HEK293 (cell line): Measurements from ENCODE around the gene DHRS13.

Source experiments
- CTCF ChIA-PET: fragments of 350-600 bp; formaldehyde crosslinking; extraction: SDS; loops from one replicate; lab custom pipeline; 2021; ENCODE audit warnings: antibody characterized with exemption; lab: Yijun Ruan, JAX
- POLR2A ChIA-PET: fragments of 300-600 bp; formaldehyde crosslinking; extraction: SDS; loops from one replicate; lab custom pipeline; 2020; ENCODE audit warnings: antibody characterized with exemption, inconsistent platforms; lab: Yijun Ruan, JAX
- H3K27ac ChIP-seq: fragments of 200-500 bp; sonication (Bioruptor generic); 2 replicates; pipeline ENCODE4 v1.5.1; 2014; ENCODE audit warnings: low read depth, low read length, control low read depth, inconsistent platforms; ENCODE audit errors: extremely low read depth
- H3K36me3 ChIP-seq, 2 experiments: fragments of 200-500 bp in 1 of 2; sonication (Bioruptor generic) in 1 of 2; 1 replicate in 1 of 2; 2 replicates in 1 of 2; pipeline ENCODE4 v1.5.1; 2014 to 2017; ENCODE audit warnings: inconsistent platforms in 2 of 2, low read length in 2 of 2; ENCODE audit not compliant: control insufficient read depth in 2 of 2, insufficient read depth in 1 of 2
- H3K4me1 ChIP-seq: fragments of 200-500 bp; sonication (Bioruptor generic); 2 replicates; pipeline ENCODE4 v1.5.1; 2014; ENCODE audit warnings: mild to moderate bottlenecking, low read length, inconsistent platforms; ENCODE audit not compliant: control insufficient read depth, insufficient read depth
- H3K4me3 ChIP-seq: 2 replicates; pipeline ENCODE4 v1.5.1; 2011; ENCODE audit warnings: low read depth, mild to moderate bottlenecking, control low read depth, low read length, moderate library complexity
- H3K9me3 ChIP-seq: fragments of 200-500 bp; sonication (Bioruptor generic); 2 replicates; pipeline ENCODE4 v1.5.1; 2014; ENCODE audit warnings: low read depth, low read length, inconsistent platforms; ENCODE audit not compliant: control insufficient read depth, insufficient read depth
- ATF2 ChIP-seq: fragments of 450-650 bp; formaldehyde crosslinking; IDR thresholded peaks from 2 replicates; pipeline ENCODE4 v1.5.1; 2016; ENCODE audit warnings: missing biosample characterization, missing genetic modification characterization, low read depth
- CTCF ChIP-seq: fragments of 450-650 bp; formaldehyde crosslinking; IDR thresholded peaks from 2 replicates; pipeline ENCODE4 v1.5.1; 2016; ENCODE audit warnings: missing biosample characterization, missing genetic modification characterization
- PRDM2 ChIP-seq: fragments of 450-650 bp; formaldehyde crosslinking; IDR thresholded peaks from 2 replicates; pipeline ENCODE4 v1.5.1; 2016; ENCODE audit warnings: missing biosample characterization, missing genetic modification characterization, borderline replicate concordance
- YY2 ChIP-seq: fragments of 450-650 bp; formaldehyde crosslinking; IDR thresholded peaks from 2 replicates; pipeline ENCODE4 v1.5.1; 2016; ENCODE audit warnings: missing biosample characterization, missing genetic modification characterization
- ZBTB10 ChIP-seq: fragments of 450-650 bp; formaldehyde crosslinking; IDR thresholded peaks from 2 replicates; pipeline ENCODE4 v1.5.1; 2016; ENCODE audit warnings: missing biosample characterization, missing genetic modification characterization
- ZBTB48 ChIP-seq: fragments of 450-650 bp; formaldehyde crosslinking; IDR thresholded peaks from 2 replicates; pipeline ENCODE4 v1.5.1; 2016; ENCODE audit warnings: missing biosample characterization, missing genetic modification characterization
- ZNF221 ChIP-seq: fragments of 450-650 bp; formaldehyde crosslinking; IDR thresholded peaks from 2 replicates; pipeline ENCODE4 v1.5.1; 2017; ENCODE audit warnings: missing biosample characterization, missing genetic modification characterization, borderline replicate concordance
- ZNF23 ChIP-seq: fragments of 450-650 bp; formaldehyde crosslinking; IDR thresholded peaks from 2 replicates; pipeline ENCODE4 v1.5.1; 2016; ENCODE audit warnings: missing biosample characterization, missing genetic modification characterization, borderline replicate concordance
- ZNF248 ChIP-seq: fragments of 450-650 bp; formaldehyde crosslinking; IDR thresholded peaks from 2 replicates; pipeline ENCODE4 v1.5.1; 2017; ENCODE audit warnings: missing biosample characterization, missing genetic modification characterization
- ZNF416 ChIP-seq: fragments of 450-650 bp; formaldehyde crosslinking; IDR thresholded peaks from 2 replicates; pipeline ENCODE4 v1.5.1; 2016; ENCODE audit warnings: missing biosample characterization, missing genetic modification characterization
- ZNF514 ChIP-seq: fragments of 450-650 bp; formaldehyde crosslinking; IDR thresholded peaks from 2 replicates; pipeline ENCODE4 v1.5.1; 2016; ENCODE audit warnings: missing biosample characterization, missing genetic modification characterization
- ZNF555 ChIP-seq: fragments of 450-650 bp; formaldehyde crosslinking; conservative IDR thresholded peaks from 2 replicates; pipeline ENCODE4 v1.5.1; 2017; ENCODE audit warnings: missing biosample characterization, mild to moderate bottlenecking, missing genetic modification characterization, inconsistent platforms
- ZNF626 ChIP-seq: fragments of 450-650 bp; sonication (Bioruptor Pico); formaldehyde crosslinking; IDR thresholded peaks from 2 replicates; pipeline ENCODE4 v1.5.1; 2018; ENCODE audit warnings: missing biosample characterization, missing genetic modification characterization, inconsistent platforms
- ZNF654 ChIP-seq: fragments of 450-650 bp; formaldehyde crosslinking; IDR thresholded peaks from 2 replicates; pipeline ENCODE4 v1.5.1; 2016; ENCODE audit warnings: low read depth, missing biosample characterization, missing genetic modification characterization
- ZNF768 ChIP-seq: fragments of 450-650 bp; formaldehyde crosslinking; IDR thresholded peaks from 2 replicates; pipeline ENCODE4 v1.5.1; 2018; ENCODE audit warnings: missing biosample characterization, mild to moderate bottlenecking, missing genetic modification characterization
- TF ChIP-seq, protein P1 (sequence below): fragments of 450-650 bp; formaldehyde crosslinking; IDR thresholded peaks from 2 replicates; pipeline ENCODE4 v1.5.1; 2017; ENCODE audit warnings: missing biosample characterization, missing genetic modification characterization

DHRS13 gene

GRCh38 chr17:28878981-28879380 is 23.9 kb downstream of the DHRS13 start:
- Histone ChIP-seq H3K9me3 (no peaks in the 10 kb centered on the region), H3K36me3 (peaks cover 8 to 61% of the 10 kb centered on the region in 2 experiments; a peak in 2 of 3 replicates), H3K27ac (no peak overlapping the region), H3K4me3 (no peak overlapping the region), H3K4me1 (no peaks in the 10 kb centered on the region)
- TF ChIP-seq CTCF (tag by site-specific recombination) (peak; percentile 65), ZNF416 (tag by site-specific recombination) (no peak), ZNF654 (tag by site-specific recombination) (peak; percentile 39)
- POLR2A ChIA-PET: interaction anchor here (0.6 to 1.5 kb wide), 5 partner anchors 18 to 159 kb away, joined by 3 to 7 read pairs (median 5); partner anchors contain the start of genes FLOT2, RPL23A and TLCD1
- CTCF ChIA-PET: interaction anchor here (0.6 to 5.3 kb wide), 19 partner anchors 9 to 163 kb away, joined by 3 to 64 read pairs (median 5); partner anchors contain the start of genes DHRS13 and TLCD1

GRCh38 chr17:28878158-28878910 is 24.5 kb downstream of the DHRS13 start:
- POLR2A ChIA-PET: interaction anchor here (0.6 to 1.5 kb wide), 3 partner anchors 19 to 159 kb away, joined by 4 to 7 read pairs (median 5); partner anchors contain the start of genes FLOT2 and RPL23A
- Histone ChIP-seq H3K36me3 (peaks cover 8 to 54% of the 10 kb centered on the region in 2 experiments; a peak in 2 of 3 replicates), H3K4me1 (no peaks in the 10 kb centered on the region), H3K4me3 (no peak overlapping the region), H3K27ac (no peak overlapping the region), H3K9me3 (no peaks in the 10 kb centered on the region)
- TF ChIP-seq ZNF221 (tag by site-specific recombination) (no peak), ZNF248 (no peak), ZNF626 (tag by site-specific recombination) (no peak), YY2 (tag by site-specific recombination) (no peak), ATF2 (tag by site-specific recombination) (no peak), ZNF555 (tag by site-specific recombination) (no peak), ZNF514 (tag by site-specific recombination) (no peak), PRDM2 (tag by site-specific recombination) (no peak), ZNF768 (tag by site-specific recombination) (no peak), ZBTB10 (no peak), ZNF23 (tag by site-specific recombination) (no peak), ZBTB48 (tag by site-specific recombination) (no peak)
- TF ChIP-seq, protein P1, sequence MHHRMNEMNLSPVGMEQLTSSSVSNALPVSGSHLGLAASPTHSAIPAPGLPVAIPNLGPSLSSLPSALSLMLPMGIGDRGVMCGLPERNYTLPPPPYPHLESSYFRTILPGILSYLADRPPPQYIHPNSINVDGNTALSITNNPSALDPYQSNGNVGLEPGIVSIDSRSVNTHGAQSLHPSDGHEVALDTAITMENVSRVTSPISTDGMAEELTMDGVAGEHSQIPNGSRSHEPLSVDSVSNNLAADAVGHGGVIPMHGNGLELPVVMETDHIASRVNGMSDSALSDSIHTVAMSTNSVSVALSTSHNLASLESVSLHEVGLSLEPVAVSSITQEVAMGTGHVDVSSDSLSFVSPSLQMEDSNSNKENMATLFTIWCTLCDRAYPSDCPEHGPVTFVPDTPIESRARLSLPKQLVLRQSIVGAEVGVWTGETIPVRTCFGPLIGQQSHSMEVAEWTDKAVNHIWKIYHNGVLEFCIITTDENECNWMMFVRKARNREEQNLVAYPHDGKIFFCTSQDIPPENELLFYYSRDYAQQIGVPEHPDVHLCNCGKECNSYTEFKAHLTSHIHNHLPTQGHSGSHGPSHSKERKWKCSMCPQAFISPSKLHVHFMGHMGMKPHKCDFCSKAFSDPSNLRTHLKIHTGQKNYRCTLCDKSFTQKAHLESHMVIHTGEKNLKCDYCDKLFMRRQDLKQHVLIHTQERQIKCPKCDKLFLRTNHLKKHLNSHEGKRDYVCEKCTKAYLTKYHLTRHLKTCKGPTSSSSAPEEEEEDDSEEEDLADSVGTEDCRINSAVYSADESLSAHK: no peak
- CTCF ChIA-PET: interaction anchor here (0.5 to 5.3 kb wide), 19 partner anchors 8 to 162 kb away, joined by 3 to 64 read pairs (median 5); partner anchors contain the start of genes DHRS13 and TLCD1
